Activated CD4-positive, alpha-beta T cell treated with anti-CD3 and anti-CD28 coated beads for 36 hours (primary cell): Measurements from ENCODE around the gene BORCS5. TPM values are rescaled to one million over a fixed set of nuclear protein-coding genes. Genes with fewer than 3 reads are reported as not detected.
"Not testable (repeated sequence)": the region's sequence is repeated elsewhere in the genome, so short reads cannot be mapped to it uniquely, and the experiment has no call there.

Source experiments
- ATAC-seq: fragments of 200-7000 bp; cut with Tn5 transposase; one replicate; pipeline ENCODE4 v1.10.0; 2021; ENCODE audit warnings: mild to moderate bottlenecking, moderate library complexity
- CTCF ChIA-PET: fragments of 350-600 bp; sonication (Branson Sonifier 250); formaldehyde crosslinking; loops from one replicate; lab custom pipeline; 2021; ENCODE audit warnings: antibody characterized with exemption; lab: Charles Lee
- POLR2A ChIA-PET: fragments of 350-600 bp; sonication (Branson Sonifier 250); formaldehyde crosslinking; loops from one replicate; lab custom pipeline; 2021; ENCODE audit warnings: antibody characterized with exemption, inconsistent platforms; lab: Charles Lee
- DNase-seq: peaks from one replicate; pipeline ENCODE4 v3.0.0-alpha.2; 2020
- H3K27ac Mint-ChIP-seq: one replicate; pipeline ENCODE4 v1.8.0; 2021; ENCODE audit warnings: mixed read lengths
- H3K27me3 Mint-ChIP-seq: one replicate; pipeline ENCODE4 v1.8.0; 2021; ENCODE audit warnings: mixed read lengths
- H3K36me3 Mint-ChIP-seq: one replicate; pipeline ENCODE4 v1.8.0; 2021; ENCODE audit warnings: low read depth, mixed read lengths
- H3K4me1 Mint-ChIP-seq: one replicate; pipeline ENCODE4 v1.8.0; 2021; ENCODE audit warnings: mixed read lengths
- H3K4me3 Mint-ChIP-seq: one replicate; pipeline ENCODE4 v1.8.0; 2021; ENCODE audit warnings: mild to moderate bottlenecking, moderate library complexity, mixed read lengths
- H3K9me3 Mint-ChIP-seq: one replicate; pipeline ENCODE4 v1.8.0; 2021; ENCODE audit warnings: low read depth, mixed read lengths
- intact Hi-C, 2 experiments: fragments of 100-400 bp; cut with DNase I in 1 of 2; cut with micrococcal nuclease in 1 of 2; formaldehyde crosslinking; loops; one replicate each; pipeline versions ENCODE4 v1.14.2 to v1.15.1; 2022 to 2024; cut with DNase I, micrococcal nuclease
- total RNA-seq, 2 experiments: library from RNA; stranded (reverse); gene quantifications; one replicate each; pipeline ENCODE4 v1.2.3, GENCODE V29; 2021

BORCS5 gene
- total RNA-seq, 2 experiments from 2014 or later, result 41.8 to 45.0 TPM

GRCh38 chr12:12333407-12334366 is 23.2 kb upstream of the BORCS5 start:
- ChIA-PET CTCF (interaction anchor here (0.5 to 3.2 kb wide), 29 partner anchors 8 to 1799 kb away, joined by 3 to 19 read pairs (median 3); partner anchors contain the start of genes BORCS5 and MANSC1), POLR2A (no interaction called here)
- peaks cover 4% of the 10 kb centered on the region for H3K36me3 Mint-ChIP-seq
- H3K27me3 Mint-ChIP-seq, result no peaks in the 10 kb centered on the region
- peaks cover 27% of the 10 kb centered on the region for H3K4me1 Mint-ChIP-seq
- ATAC-seq, result no peak
- intact Hi-C loops, result loop anchor here (1.0 to 10.0 kb wide), 4 partner anchors 251 to 779 kb away; no protein-coding TSS in a partner anchor
- no peaks in the 10 kb centered on the region for H3K9me3 Mint-ChIP-seq
- no peak for DNase-seq
- H3K4me3 Mint-ChIP-seq, result no peak overlapping the region
- H3K27ac Mint-ChIP-seq, result no peak overlapping the region

DNA sequence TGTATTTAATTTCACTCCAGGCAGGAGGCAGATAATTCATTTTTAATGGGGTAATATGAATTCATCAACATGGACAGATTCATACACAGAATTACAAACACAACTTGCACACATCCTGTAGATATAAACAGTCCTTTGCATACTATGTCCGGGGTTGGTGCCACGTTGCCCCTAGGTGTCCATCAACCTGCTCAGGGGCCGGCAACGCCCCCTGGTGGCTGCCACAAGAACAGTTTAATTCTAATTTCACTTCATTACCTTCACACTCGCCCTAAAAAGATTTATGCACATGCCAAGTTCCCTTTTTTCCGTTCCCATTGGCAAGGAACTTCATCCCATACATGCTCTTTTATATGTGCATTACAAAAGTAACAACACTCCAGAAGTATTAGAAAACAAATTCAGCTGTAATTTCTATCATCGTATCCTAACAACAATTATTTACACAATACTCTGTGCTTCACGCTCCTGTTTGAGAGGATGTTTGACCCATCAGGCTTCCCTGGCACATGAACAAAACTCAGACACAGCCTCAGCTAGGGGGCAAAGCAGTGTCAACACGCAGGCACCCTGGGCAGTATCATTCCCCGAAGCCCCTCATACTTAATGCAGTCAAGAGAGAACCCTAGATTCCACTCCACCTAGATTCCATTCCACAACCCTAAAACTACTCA is 22.4 kb upstream of the BORCS5 start:
- peak; percentile 82 for DNase-seq
- peaks cover 4% of the 10 kb centered on the region for H3K36me3 Mint-ChIP-seq
- peaks cover 30% of the 10 kb centered on the region for H3K4me1 Mint-ChIP-seq
- intact Hi-C loops, result loop anchor here (1.0 to 10.0 kb wide), 4 partner anchors 252 to 780 kb away; no protein-coding TSS in a partner anchor
- no peak overlapping the region for H3K4me3 Mint-ChIP-seq
- ChIA-PET POLR2A (no interaction called here), CTCF (interaction anchor here (0.5 to 3.2 kb wide), 14 partner anchors 9 to 779 kb away, joined by 3 to 19 read pairs (median 4); partner anchors contain the start of genes BORCS5 and MANSC1)
- H3K27ac Mint-ChIP-seq, result no peak overlapping the region
- H3K9me3 Mint-ChIP-seq, result no peaks in the 10 kb centered on the region
- no peaks in the 10 kb centered on the region for H3K27me3 Mint-ChIP-seq
- ATAC-seq, result peak; percentile 87

DNA sequence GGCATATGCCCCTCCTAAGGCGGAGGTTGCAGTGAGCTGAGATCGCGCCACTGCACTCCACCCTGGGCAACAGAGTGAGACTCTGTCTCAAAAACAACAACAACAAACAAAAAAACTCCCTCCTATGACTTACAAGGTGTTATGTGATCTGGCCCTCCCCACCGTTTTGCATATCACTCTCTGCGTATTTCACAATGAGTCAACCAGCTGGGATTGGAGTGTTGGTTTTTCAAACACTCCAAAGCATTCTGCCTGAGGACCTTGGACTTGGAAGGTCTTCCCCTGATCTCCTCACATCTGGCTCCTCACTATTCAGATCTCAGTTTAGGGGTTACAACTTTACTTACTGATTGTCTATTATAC is 20.8 kb upstream of the BORCS5 start:
- peaks cover 4% of the 10 kb centered on the region for H3K36me3 Mint-ChIP-seq
- ChIA-PET POLR2A (no interaction called here), CTCF (interaction anchor here (0.6 to 3.2 kb wide), 5 partner anchors 10 to 283 kb away, joined by 3 to 19 read pairs (median 4); partner anchors contain the start of gene BCL2L14)
- DNase-seq (peak; percentile 20), ATAC-seq (peak; percentile 60)
- intact Hi-C loops, result loop anchor here in 1 of 2 experiments (10.0 kb wide), 1 partner anchor 781 kb away; no protein-coding TSS in a partner anchor
- H3K9me3 Mint-ChIP-seq, result no peaks in the 10 kb centered on the region
- H3K4me3 Mint-ChIP-seq, result no peak overlapping the region
- peaks cover 30% of the 10 kb centered on the region for H3K4me1 Mint-ChIP-seq
- no peak overlapping the region for H3K27ac Mint-ChIP-seq
- H3K27me3 Mint-ChIP-seq, result no peaks in the 10 kb centered on the region

DNA sequence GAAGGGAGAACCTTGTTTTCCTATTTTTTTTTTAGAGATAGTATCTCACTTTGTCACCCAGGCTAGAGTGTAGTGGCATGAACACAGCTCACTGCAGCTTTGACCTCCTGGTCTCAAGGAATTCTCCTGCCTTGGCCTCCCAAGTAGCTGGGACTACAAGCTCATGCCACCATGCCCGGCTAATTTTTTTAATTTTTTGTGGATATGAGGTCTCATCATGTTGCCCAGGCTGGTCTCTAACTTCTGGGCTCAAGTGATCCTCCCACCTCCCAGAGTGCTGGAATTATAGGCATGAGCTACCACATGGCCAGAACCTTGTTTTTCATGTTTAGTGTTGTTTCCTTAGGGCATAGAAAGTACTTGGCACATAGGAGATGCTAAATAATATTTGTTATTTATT is 20.4 kb upstream of the BORCS5 start:
- POLR2A ChIA-PET, result no interaction called here
- peaks cover 4% of the 10 kb centered on the region for H3K36me3 Mint-ChIP-seq
- intact Hi-C loops, result loop anchor here in 1 of 2 experiments (10.0 kb wide), 1 partner anchor 782 kb away; no protein-coding TSS in a partner anchor
- H3K9me3 Mint-ChIP-seq, result no peaks in the 10 kb centered on the region
- ATAC-seq (no peak), DNase-seq (no peak)
- no peak overlapping the region for H3K4me3 Mint-ChIP-seq
- H3K4me1 Mint-ChIP-seq, result peaks cover 27% of the 10 kb centered on the region
- no peaks in the 10 kb centered on the region for H3K27me3 Mint-ChIP-seq
- H3K27ac Mint-ChIP-seq, result no peak overlapping the region
- CTCF ChIA-PET, result interaction anchor here (0.6 to 3.2 kb wide), 6 partner anchors 9 to 283 kb away, joined by 3 to 19 read pairs (median 4); partner anchors contain the start of gene BCL2L14

DNA sequence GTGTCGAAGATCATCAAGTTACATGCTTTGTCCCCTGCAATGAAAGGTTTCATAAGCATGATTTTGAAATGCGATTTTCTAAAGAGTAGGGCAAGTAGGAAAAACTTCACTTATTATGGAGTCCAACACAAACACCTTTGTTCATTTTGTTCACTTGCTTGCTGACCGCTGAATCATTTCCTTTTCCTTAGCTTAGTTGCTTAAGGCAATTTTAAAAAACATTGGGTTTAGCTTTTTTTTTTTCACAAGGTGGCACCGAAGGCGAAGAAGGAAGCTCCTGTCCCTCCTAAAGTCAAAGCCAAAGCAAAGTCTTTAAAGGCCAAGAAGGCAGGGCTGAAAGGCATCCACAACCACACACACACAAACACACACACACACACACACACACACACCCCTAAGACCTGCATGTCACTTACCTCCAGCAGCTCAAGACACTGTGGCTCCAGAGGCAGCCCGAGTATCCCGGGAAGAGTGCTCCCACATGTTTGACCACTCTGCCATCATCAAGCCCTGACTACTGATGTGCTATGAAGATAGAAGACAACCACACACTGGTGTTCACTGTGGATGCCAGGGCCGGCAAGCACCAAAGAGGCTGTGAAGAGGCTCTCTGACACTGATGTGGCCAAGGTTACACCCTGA is 18.2 kb upstream of the BORCS5 start:
- no peak for DNase-seq
- CTCF ChIA-PET, result interaction anchor here (0.6 to 1.8 kb wide), 6 partner anchors 10 to 343 kb away, joined by 3 to 12 read pairs (median 4); no protein-coding TSS in a partner anchor
- Mint-ChIP-seq H3K4me3 (no peak overlapping the region), H3K4me1 (peaks cover 24% of the 10 kb centered on the region), H3K27me3 (no peaks in the 10 kb centered on the region), H3K9me3 (no peaks in the 10 kb centered on the region), H3K36me3 (peaks cover 4% of the 10 kb centered on the region), H3K27ac (peak overlapping the region; percentile 25)
- no peak for ATAC-seq
- intact Hi-C loops, result loop anchor here in 1 of 2 experiments (10.0 kb wide), 1 partner anchor 784 kb away; no protein-coding TSS in a partner anchor
- POLR2A ChIA-PET, result no interaction called here

DNA sequence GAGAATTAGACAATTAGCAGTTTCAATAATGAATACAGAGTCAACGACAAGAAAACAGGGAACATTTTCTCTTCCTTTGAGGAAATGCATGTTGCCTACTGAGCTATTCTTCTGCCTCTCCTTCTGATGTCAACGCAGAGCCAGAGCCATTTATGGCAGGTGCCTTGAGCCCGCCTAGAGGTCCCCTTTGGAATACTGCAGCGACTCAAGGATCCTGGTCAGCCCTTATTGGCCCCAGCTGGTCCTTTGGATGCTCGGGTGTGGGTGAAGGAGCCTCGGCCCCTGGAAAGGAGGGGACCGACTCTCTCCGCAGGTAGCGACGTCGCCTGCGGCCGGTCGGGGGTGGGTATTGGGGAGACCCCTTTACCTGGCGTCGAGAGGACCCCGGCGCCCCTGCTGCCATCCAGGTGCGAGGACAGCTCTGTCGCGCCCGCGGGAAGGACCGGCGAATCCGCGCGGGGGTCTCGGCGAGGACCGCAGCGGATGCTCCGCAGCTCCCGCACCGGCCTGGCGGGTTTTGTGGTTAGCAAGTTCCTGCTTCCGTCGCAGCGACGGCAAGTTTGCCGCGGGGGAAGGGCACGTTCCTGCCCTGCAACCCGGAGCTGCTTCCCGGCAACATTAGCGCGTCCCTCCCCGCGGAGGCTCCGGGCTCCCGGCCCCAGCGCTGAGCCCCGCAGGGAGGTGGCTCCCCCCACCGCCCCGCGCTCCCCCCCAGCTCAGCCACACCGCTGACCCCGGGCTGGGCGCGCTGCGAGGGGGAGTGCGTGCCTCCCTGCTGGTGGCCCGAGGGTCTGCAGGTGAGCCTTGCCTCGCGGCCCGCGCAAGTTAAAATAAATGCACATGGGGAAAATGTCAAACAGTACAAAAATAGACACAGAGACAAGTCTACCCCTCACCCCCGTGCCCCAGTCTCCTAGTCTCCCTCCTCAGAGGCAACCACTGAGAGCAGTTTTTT is 6.9 kb upstream of the BORCS5 start, which contains the start of gene MANSC1:
Gene MANSC1, minus strand, starts transcription at position 532 of the 955 bp plus-strand sequence. CDS start 6,928 bp downstream, outside the sequence.
- Mint-ChIP-seq H3K4me3 (peak within 1 kb of the TSS; percentile 62), H3K27me3 (no peaks in the 10 kb centered on the region), H3K4me1 (peaks cover 26% of the 10 kb centered on the region), H3K27ac (peak within 1 kb of the TSS; percentile 45), H3K9me3 (no peaks in the 10 kb centered on the region), H3K36me3 (no peaks in the 10 kb centered on the region)
- intact Hi-C loops, result loop anchor here in 1 of 2 experiments (10.0 kb wide), 1 partner anchor 845 kb away; the partner anchor contains the start of gene EMP1
- POLR2A ChIA-PET, result no interaction called here
- CTCF ChIA-PET, result interaction anchor here (0.6 to 3.4 kb wide), 11 partner anchors 8 to 696 kb away, joined by 3 to 10 read pairs (median 3); no protein-coding TSS in a partner anchor
- peak; percentile 77 for ATAC-seq
- DNase-seq, result peak; percentile 76

DNA sequence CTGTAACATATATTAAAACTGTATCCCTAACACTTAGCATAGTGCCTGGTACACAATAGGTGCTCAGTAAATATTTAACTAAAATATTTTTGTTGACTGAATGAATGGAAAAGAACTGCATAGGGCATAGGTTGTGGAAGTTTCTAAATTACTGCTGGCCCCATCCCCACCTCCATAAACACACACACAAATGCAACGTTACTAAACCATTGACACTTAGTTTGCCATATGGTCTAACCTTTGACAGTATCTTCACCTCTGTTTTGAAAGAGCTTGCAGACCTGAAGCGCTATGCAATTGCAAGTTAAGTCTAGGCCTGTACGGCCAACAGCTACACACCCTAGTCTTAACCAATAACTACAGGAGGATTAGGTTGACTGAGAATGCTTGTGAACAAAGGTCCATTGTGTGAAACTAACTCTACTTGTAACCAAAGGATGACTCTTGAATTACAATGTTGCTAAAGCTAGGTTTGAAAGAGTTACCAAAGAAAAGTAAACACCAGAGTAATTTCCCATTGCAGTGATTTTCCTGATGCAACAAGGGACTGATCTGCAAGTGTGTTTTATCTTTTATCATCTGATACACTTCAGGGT is 5.9 kb upstream of the BORCS5 start:
- H3K4me1 Mint-ChIP-seq, result peaks cover 30% of the 10 kb centered on the region
- H3K4me3 Mint-ChIP-seq, result peak overlapping the region; percentile 62
- H3K36me3 Mint-ChIP-seq, result no peaks in the 10 kb centered on the region
- intact Hi-C loops, result loop anchor here in 1 of 2 experiments (10.0 kb wide), 1 partner anchor 844 kb away; the partner anchor contains the start of gene EMP1
- CTCF ChIA-PET, result interaction anchor here (0.6 to 3.4 kb wide), 6 partner anchors 9 to 318 kb away, joined by 3 to 10 read pairs (median 4); no protein-coding TSS in a partner anchor
- DNase-seq, result no peak
- no peaks in the 10 kb centered on the region for H3K27me3 Mint-ChIP-seq
- H3K9me3 Mint-ChIP-seq, result no peaks in the 10 kb centered on the region
- peak; percentile 17 for ATAC-seq
- POLR2A ChIA-PET, result no interaction called here
- peak overlapping the region; percentile 45 for H3K27ac Mint-ChIP-seq

GRCh38 chr12:12351468-12352185 is 5.3 kb upstream of the BORCS5 start:
- DNase-seq, POLR2A ChIA-PET: not testable (repeated sequence)
- CTCF ChIA-PET, result interaction anchor here (0.6 to 3.4 kb wide), 7 partner anchors 9 to 319 kb away, joined by 3 to 10 read pairs (median 4); no protein-coding TSS in a partner anchor

GRCh38 chr12:12353276-12353675 is 3.6 kb upstream of the BORCS5 start:
- Mint-ChIP-seq H3K27ac (no peak overlapping the region), H3K27me3 (no peaks in the 10 kb centered on the region), H3K9me3 (no peaks in the 10 kb centered on the region), H3K36me3 (no peaks in the 10 kb centered on the region), H3K4me3 (no peak overlapping the region), H3K4me1 (peaks cover 34% of the 10 kb centered on the region)
- ChIA-PET CTCF (no interaction called here), POLR2A (no interaction called here)
- DNase-seq (no peak), ATAC-seq (no peak)
- intact Hi-C loops, result loop anchor here in 1 of 2 experiments (10.0 kb wide), 1 partner anchor 842 kb away; the partner anchor contains the start of gene EMP1

More at GRCh38 chr12:12351468-12352185, 5.3 kb upstream of the BORCS5 start:
- intact Hi-C loops, result loop anchor here in 1 of 2 experiments (10.0 kb wide), 1 partner anchor 843 kb away; the partner anchor contains the start of gene EMP1
- not testable (repeated sequence) for H3K9me3 Mint-ChIP-seq, H3K27ac Mint-ChIP-seq, H3K4me3 Mint-ChIP-seq, H3K36me3 Mint-ChIP-seq, H3K27me3 Mint-ChIP-seq, ATAC-seq
- peaks cover 36% of the 10 kb centered on the region for H3K4me1 Mint-ChIP-seq
